GM19193 (cell line): Measurements from ENCODE around the gene SORCS3.

Experiments
- POLR2A ChIP-seq: IDR thresholded peaks from 4 replicates; pipeline ENCODE4 v1.6.1; 2011; ENCODE audit not compliant: insufficient read depth, insufficient read length; ENCODE audit errors: extremely low read depth

The SORCS3 gene

GRCh38 chr10:104663563-104663962 is 22.5 kb downstream of the SORCS3 start:
- TF ChIP-seq POLR2A: no peak

DNA sequence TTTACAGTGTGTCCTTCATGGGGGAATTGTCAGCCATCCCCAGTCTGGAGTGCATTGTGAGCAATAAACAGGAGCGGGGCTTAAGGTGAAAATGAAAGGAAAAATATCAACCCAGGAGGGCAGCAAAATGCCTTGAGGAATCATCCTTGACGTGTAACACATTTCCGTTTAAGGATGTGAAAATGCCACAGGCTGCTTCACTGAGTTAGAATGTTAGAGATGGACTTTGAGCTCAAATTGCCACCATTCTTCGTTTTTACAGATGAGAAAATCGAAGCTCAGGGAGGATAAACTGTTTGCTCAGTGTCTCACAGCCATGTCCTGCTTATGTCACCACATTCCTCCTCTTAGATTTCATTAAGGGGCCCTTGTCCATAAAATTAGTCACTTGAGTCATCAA is 23.1 kb downstream of the SORCS3 start:
- no peak for TF ChIP-seq POLR2A

GRCh38 chr10:104665174-104665573 is 24.1 kb downstream of the SORCS3 start:
- TF ChIP-seq POLR2A: no peak

DNA sequence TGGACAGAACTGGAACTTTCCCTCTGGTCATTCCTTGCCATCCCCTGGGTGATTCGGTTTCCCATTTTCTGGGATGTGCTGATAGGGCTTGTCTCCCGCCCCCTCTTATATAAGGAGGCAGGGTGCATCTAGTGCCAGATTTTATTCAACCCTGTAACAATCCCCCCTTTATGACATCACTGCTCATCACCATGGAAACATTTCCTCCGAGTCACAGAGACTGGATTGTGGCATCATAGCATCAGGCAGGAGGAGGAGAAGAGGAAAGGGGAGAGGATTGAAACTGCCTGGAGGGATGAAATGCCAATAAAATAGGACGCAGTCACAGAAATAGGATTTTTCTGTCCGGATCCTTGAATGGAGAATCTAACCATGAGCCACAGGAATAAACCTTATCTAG is 25.0 kb downstream of the SORCS3 start:
- TF ChIP-seq POLR2A: no peak

GRCh38 chr10:104676874-104677273 is 35.8 kb downstream of the SORCS3 start:
- no peak for TF ChIP-seq POLR2A

DNA sequence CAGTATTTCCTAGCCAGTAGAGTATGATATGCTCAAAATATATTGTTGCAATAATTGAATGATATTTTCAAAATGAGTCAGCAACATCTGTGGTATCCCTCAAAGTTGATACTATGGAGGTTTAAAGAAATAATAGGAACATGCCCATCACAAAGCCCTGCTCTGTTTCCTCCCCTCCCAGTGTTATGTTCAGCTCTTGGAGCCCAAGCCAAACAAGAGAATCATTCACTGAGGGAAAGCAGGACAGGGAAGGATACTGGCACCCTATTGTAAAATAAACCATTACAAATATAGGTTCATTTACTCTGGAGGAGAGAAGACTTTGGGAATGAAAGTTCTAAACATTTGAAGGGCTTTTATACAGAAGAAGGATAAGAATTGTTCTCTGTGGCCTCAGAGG is 37.6 kb downstream of the SORCS3 start:
- TF ChIP-seq POLR2A: no peak

GRCh38 chr10:104680467-104681401 is 39.6 kb downstream of the SORCS3 start:
- TF ChIP-seq POLR2A: no peak

GRCh38 chr10:104681485-104681884 is 40.4 kb downstream of the SORCS3 start:
- no peak for TF ChIP-seq POLR2A

- TF ChIP-seq POLR2A: no peak
These were observed 42.5 kb downstream of the SORCS3 start for GRCh38 chr10:104683567-104683966.

GRCh38 chr10:104686829-104687228 is 45.7 kb downstream of the SORCS3 start:
- TF ChIP-seq POLR2A: no peak

DNA sequence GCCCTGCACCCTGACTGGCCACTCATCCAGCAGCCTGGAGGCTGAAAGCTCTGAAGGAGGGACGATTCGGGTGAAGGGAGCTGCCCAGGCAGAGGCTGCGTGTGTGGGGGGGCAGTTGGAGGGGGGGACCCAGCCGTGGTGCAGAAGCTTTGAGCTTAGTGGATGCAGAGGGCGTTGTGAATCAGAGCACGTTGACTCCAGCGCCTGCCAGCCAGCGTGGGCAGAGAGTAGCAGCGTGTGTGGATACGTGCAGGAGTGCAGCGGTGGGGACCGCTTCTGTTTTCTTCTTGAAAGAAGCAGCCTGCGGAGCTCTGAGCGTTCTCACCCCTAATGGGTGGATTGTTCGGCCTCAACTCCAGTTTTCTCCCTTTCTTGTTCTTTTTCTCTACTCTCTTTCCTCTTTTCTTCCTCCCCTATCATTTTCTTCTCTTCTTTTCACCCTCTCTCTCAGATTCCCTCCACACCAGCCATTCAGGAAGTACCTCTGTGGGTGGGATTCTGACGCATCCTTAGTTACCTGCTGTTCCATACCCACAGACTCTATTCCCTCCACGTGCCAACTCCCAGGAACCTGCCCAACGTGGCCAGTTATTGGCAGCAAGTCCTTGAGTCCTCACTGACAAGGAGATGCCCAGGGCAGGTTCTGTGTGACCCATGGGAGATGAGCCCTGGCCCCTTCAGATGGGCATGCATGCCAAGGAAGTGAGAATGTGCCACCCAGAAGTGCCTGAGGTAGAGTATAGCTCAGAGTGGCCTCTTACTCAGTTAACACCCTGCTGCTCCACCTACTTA is 47.4 kb downstream of the SORCS3 start:
- TF ChIP-seq POLR2A: no peak

GRCh38 chr10:104689105-104689504 is 48.0 kb downstream of the SORCS3 start:
- no peak for TF ChIP-seq POLR2A

GRCh38 chr10:104689547-104689946 is 48.5 kb downstream of the SORCS3 start:
- TF ChIP-seq POLR2A: no peak

GRCh38 chr10:104690101-104690500 is 49.0 kb downstream of the SORCS3 start:
- no peak for TF ChIP-seq POLR2A

DNA sequence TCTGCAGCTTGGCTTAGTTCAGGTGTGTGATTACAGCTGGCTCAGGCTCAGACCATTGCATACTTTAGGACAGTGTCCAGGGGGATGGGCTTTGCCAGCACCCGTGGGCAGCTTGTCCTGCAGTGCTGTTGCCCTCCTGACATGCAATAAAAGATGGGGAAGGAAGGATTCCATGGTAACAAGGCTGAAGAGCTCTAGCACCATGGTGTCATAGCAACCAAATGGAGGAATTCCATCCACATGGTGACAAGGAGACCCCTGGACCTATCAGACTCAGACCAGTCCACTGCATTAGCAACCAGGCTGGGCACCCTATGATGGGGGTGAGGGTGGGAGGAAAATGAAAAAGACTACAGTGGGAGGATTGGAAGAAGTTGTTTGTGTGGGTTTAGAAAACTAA is 49.9 kb downstream of the SORCS3 start:
- no peak for TF ChIP-seq POLR2A

DNA sequence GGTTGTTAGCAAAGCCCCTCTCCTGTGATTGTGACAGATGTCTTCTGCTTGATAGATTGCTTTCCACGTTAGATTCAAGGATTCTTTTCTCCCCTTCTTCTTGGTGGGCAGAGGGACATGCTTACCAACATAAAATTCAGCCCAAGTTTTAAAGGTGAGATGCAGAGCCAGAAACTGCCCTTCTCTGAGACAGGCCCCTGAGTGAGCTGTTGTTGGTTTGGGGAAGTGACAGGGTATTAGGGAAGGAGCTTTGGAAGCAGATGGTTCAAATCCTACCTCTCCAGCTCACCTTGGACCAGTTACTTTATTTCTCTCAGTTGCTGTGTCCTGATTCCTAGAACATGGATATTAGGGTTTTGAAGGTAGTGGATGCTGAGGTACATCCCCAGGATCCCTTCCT is 53.0 kb downstream of the SORCS3 start:
- no peak for TF ChIP-seq POLR2A
